ENCODE results near the gene TUSC7. TPM values are rescaled to one million over a fixed set of nuclear protein-coding genes. Genes with fewer than 3 reads are reported as not detected.

The TUSC7 gene
- total RNA-seq, 1 experiment from 2014 or later = not detected

GRCh38 chr3:116740293-116740692 lies 30.7 kb downstream of the TUSC7 start:
- H3K4me1 ChIP-seq (ENCODE audit: low read length) = no peaks in the 10 kb centered on the region
- no peak for DNase-seq
- H3K9me3 ChIP-seq (ENCODE audit: low read length) = no peaks in the 10 kb centered on the region
- no peak overlapping the region for H3K4me2 ChIP-seq (ENCODE audit: low read depth, low read length, poor library complexity, severe bottlenecking)
- no peak overlapping the region for H3K9ac ChIP-seq (ENCODE audit: low read length)
- H3K27me3 ChIP-seq (ENCODE audit: low read length) = no peaks in the 10 kb centered on the region
- no peaks in the 10 kb centered on the region for H3K36me3 ChIP-seq (ENCODE audit: insufficient read depth, low read length)
- no peak overlapping the region for H2AFZ ChIP-seq (ENCODE audit: low read length)
- no peaks in the 10 kb centered on the region for H4K20me1 ChIP-seq (ENCODE audit: insufficient read depth, low read depth, low read length)
- no peak overlapping the region for H3K4me3 ChIP-seq (ENCODE audit: low read length)
- no peaks in the 10 kb centered on the region for H3K79me2 ChIP-seq (ENCODE audit: low read length)
- no peak overlapping the region for H3K27ac ChIP-seq (ENCODE audit: low read length)
- H3K9me2 ChIP-seq (replicated peaks; ENCODE audit: insufficient read depth, low read length) = no peaks in the 10 kb centered on the region

- Histone ChIP-seq H3K27me3 (ENCODE audit: low read length) (no peaks in the 10 kb centered on the region), H3K4me3 (ENCODE audit: low read length) (no peak overlapping the region), H3K9me3 (ENCODE audit: low read length) (no peaks in the 10 kb centered on the region)
Observed at GRCh38 chr3:116741467-116741866, 31.9 kb downstream of the TUSC7 start.

GRCh38 chr3:116743062-116743461 lies 33.5 kb downstream of the TUSC7 start:
- H3K4me2 ChIP-seq (ENCODE audit: low read depth, low read length, poor library complexity, severe bottlenecking) = no peak overlapping the region
- no peak overlapping the region for H3K4me3 ChIP-seq (ENCODE audit: low read length)
- H3K79me2 ChIP-seq (ENCODE audit: low read length) = no peaks in the 10 kb centered on the region
- H3K27ac ChIP-seq (ENCODE audit: low read length) = no peak overlapping the region
- no peaks in the 10 kb centered on the region for H3K9me3 ChIP-seq (ENCODE audit: low read length)
- no peaks in the 10 kb centered on the region for H3K36me3 ChIP-seq (ENCODE audit: insufficient read depth, low read length)
- H3K27me3 ChIP-seq (ENCODE audit: low read length) = no peaks in the 10 kb centered on the region
- DNase-seq = no peak
- no peaks in the 10 kb centered on the region for H4K20me1 ChIP-seq (ENCODE audit: insufficient read depth, low read depth, low read length)
- H2AFZ ChIP-seq (ENCODE audit: low read length) = no peak overlapping the region
- no peak overlapping the region for H3K9ac ChIP-seq (ENCODE audit: low read length)
- no peaks in the 10 kb centered on the region for H3K9me2 ChIP-seq (replicated peaks; ENCODE audit: insufficient read depth, low read length)
- H3K4me1 ChIP-seq (ENCODE audit: low read length) = no peaks in the 10 kb centered on the region

More at GRCh38 chr3:116741467-116741866, 31.9 kb downstream of the TUSC7 start:
- no peak for DNase-seq
- H3K27ac ChIP-seq (ENCODE audit: low read length) = no peak overlapping the region
- no peak overlapping the region for H3K9ac ChIP-seq (ENCODE audit: low read length)
- H4K20me1 ChIP-seq (ENCODE audit: insufficient read depth, low read depth, low read length) = no peaks in the 10 kb centered on the region
- no peaks in the 10 kb centered on the region for H3K79me2 ChIP-seq (ENCODE audit: low read length)
- no peak overlapping the region for H2AFZ ChIP-seq (ENCODE audit: low read length)
- no peaks in the 10 kb centered on the region for H3K9me2 ChIP-seq (replicated peaks; ENCODE audit: insufficient read depth, low read length)
- no peaks in the 10 kb centered on the region for H3K4me1 ChIP-seq (ENCODE audit: low read length)
- H3K4me2 ChIP-seq (ENCODE audit: low read depth, low read length, poor library complexity, severe bottlenecking) = no peak overlapping the region
- H3K36me3 ChIP-seq (ENCODE audit: insufficient read depth, low read length) = no peaks in the 10 kb centered on the region

- Histone ChIP-seq H3K79me2 (ENCODE audit: low read length) (no peaks in the 10 kb centered on the region), H3K4me1 (ENCODE audit: low read length) (no peaks in the 10 kb centered on the region), H3K27me3 (ENCODE audit: low read length) (no peaks in the 10 kb centered on the region), H3K36me3 (ENCODE audit: insufficient read depth, low read length) (no peaks in the 10 kb centered on the region), H2AFZ (ENCODE audit: low read length) (no peak overlapping the region), H3K9me3 (ENCODE audit: low read length) (no peaks in the 10 kb centered on the region), H3K4me2 (ENCODE audit: low read depth, low read length, poor library complexity, severe bottlenecking) (no peak overlapping the region), H4K20me1 (ENCODE audit: insufficient read depth, low read depth, low read length) (no peaks in the 10 kb centered on the region), H3K9ac (ENCODE audit: low read length) (no peak overlapping the region), H3K9me2 (replicated peaks; ENCODE audit: insufficient read depth, low read length) (no peaks in the 10 kb centered on the region), H3K27ac (ENCODE audit: low read length) (no peak overlapping the region), H3K4me3 (ENCODE audit: low read length) (no peak overlapping the region)
- DNase-seq = no peak
Observed at GRCh38 chr3:116749388-116749787, 39.8 kb downstream of the TUSC7 start.

- Histone ChIP-seq H3K4me3 (ENCODE audit: low read length) (no peak overlapping the region), H2AFZ (ENCODE audit: low read length) (no peak overlapping the region), H3K27me3 (ENCODE audit: low read length) (no peaks in the 10 kb centered on the region), H3K79me2 (ENCODE audit: low read length) (no peaks in the 10 kb centered on the region), H3K9me3 (ENCODE audit: low read length) (no peaks in the 10 kb centered on the region), H3K27ac (ENCODE audit: low read length) (no peak overlapping the region), H3K4me2 (ENCODE audit: low read depth, low read length, poor library complexity, severe bottlenecking) (no peak overlapping the region), H3K36me3 (ENCODE audit: insufficient read depth, low read length) (no peaks in the 10 kb centered on the region), H3K4me1 (ENCODE audit: low read length) (no peaks in the 10 kb centered on the region), H3K9me2 (replicated peaks; ENCODE audit: insufficient read depth, low read length) (no peaks in the 10 kb centered on the region), H4K20me1 (ENCODE audit: insufficient read depth, low read depth, low read length) (no peaks in the 10 kb centered on the region), H3K9ac (ENCODE audit: low read length) (no peak overlapping the region)
- DNase-seq = no peak
Observed at GRCh38 chr3:116757315-116757714, 47.7 kb downstream of the TUSC7 start.

GRCh38 chr3:116759316-116759715 lies 49.7 kb downstream of the TUSC7 start:
- Histone ChIP-seq H3K4me1 (ENCODE audit: low read length) (no peaks in the 10 kb centered on the region), H3K9me2 (replicated peaks; ENCODE audit: insufficient read depth, low read length) (no peaks in the 10 kb centered on the region), H3K9me3 (ENCODE audit: low read length) (no peaks in the 10 kb centered on the region), H3K9ac (ENCODE audit: low read length) (no peak overlapping the region), H3K4me2 (ENCODE audit: low read depth, low read length, poor library complexity, severe bottlenecking) (no peak overlapping the region), H4K20me1 (ENCODE audit: insufficient read depth, low read depth, low read length) (no peaks in the 10 kb centered on the region), H3K27me3 (ENCODE audit: low read length) (no peaks in the 10 kb centered on the region), H3K79me2 (ENCODE audit: low read length) (no peaks in the 10 kb centered on the region), H3K4me3 (ENCODE audit: low read length) (no peak overlapping the region), H3K27ac (ENCODE audit: low read length) (no peak overlapping the region), H2AFZ (ENCODE audit: low read length) (no peak overlapping the region), H3K36me3 (ENCODE audit: insufficient read depth, low read length) (no peaks in the 10 kb centered on the region)
- no peak for DNase-seq
